ENCODE measurements around the gene SERPINA3.
"Not testable (repeated sequence)": the region's sequence is repeated elsewhere in the genome, so short reads cannot be mapped to it uniquely, and the experiment has no call there.

The SERPINA3 gene

DNA sequence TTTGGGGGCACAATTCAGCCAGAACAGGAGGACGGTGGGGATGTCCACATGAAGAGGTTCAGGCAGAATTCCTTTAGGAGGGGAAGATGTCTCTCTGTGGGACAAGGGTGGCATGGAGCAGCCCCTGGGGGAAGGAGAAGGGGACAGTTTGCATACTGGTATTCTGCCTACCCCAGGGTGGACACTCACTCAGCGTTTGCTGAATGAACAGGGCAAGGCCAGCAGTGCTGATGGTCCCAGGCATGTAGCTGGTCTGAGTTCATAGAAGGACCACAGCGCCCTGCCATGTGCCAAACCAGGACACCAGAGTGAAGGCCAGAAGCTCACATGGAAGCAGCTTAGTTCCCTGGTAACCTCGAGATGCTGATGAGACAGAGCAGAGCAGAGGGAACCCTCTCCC, 25.6 kb upstream of the SERPINA3 start:
- DNase-seq = no peak

GRCh38 chr14:94588311-94588710, 23.9 kb upstream of the SERPINA3 start:
- DNase-seq = no peak

DNA sequence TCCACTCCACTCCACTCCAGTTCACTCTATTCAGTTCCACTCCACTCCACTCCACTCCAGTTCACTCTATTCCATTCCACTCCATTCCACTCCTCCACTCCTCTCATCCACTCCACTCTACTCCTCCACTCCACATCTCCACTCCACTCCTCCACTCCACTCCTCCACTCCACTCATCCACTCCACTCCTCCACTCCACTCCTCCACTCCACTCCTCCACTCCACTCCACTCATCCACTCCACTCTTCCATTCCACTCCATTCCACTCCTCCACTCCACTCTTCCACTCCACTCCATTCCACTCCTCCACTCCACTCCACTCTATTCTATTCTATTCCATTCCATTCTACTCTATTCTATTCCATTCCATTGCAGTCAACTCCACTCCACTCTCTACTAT, 21.1 kb upstream of the SERPINA3 start:
- DNase-seq = no peak

- DNase-seq = no peak
Observed at GRCh38 chr14:94591871-94592270, 20.3 kb upstream of the SERPINA3 start.

DNA sequence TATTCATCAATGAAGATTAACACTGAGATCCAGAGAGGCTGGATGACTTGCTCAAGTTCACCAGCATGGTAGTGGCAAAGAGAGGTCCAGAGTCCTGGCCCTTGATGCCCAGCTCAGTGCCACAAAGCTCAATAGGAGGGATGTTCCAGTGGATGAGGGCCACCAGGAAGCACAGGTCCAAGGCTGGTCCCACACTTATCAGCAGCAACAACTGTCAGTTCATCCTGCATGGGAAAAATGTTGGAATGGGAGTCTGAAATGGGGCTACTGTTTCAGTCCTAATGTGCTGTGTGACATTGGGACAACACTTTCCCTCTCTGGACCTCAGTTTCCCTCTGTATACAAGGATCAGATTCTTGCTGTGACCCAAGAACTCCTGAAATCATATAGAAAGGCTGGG, 19.7 kb upstream of the SERPINA3 start:
- no peak for DNase-seq

DNA sequence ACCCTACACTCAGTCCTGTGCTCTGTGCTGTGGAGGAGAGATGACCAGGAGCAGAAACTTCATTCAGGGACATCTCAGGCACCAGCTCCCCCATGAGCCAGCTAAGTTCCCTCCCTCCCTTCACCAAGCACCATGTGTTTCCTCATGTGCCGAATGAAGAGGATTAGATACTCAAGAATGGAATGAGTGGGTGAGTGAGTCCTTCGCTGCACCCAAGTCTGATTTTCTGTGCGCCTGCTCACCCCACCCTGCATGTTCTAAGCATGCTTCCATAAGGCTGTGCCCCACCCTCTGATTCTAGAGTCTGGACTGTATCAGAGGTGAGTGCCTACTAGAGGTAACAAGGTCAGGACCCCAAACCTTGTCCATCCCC, 18.8 kb upstream of the SERPINA3 start:
- DNase-seq = no peak

- DNase-seq = no peak
Observed at GRCh38 chr14:94593749-94594431, 18.3 kb upstream of the SERPINA3 start.

GRCh38 chr14:94594441-94594840, 17.8 kb upstream of the SERPINA3 start:
- DNase-seq = no peak

GRCh38 chr14:94595912-94596311, 16.3 kb upstream of the SERPINA3 start:
- no peak for DNase-seq

GRCh38 chr14:94596361-94596760, 15.8 kb upstream of the SERPINA3 start:
- DNase-seq = no peak

- DNase-seq = no peak
Observed at GRCh38 chr14:94597788-94598187, 14.4 kb upstream of the SERPINA3 start.

GRCh38 chr14:94598506-94598815, 13.7 kb upstream of the SERPINA3 start:
- no peak for DNase-seq

GRCh38 chr14:94598816-94599655, 13.2 kb upstream of the SERPINA3 start:
- DNase-seq = no peak

GRCh38 chr14:94599656-94600004, 12.6 kb upstream of the SERPINA3 start:
- DNase-seq = no peak

GRCh38 chr14:94600148-94600545, 12.0 kb upstream of the SERPINA3 start:
- no peak for DNase-seq

GRCh38 chr14:94601884-94602391, 10.3 kb upstream of the SERPINA3 start:
- no peak for DNase-seq

GRCh38 chr14:94602722-94603121, 9.5 kb upstream of the SERPINA3 start:
- DNase-seq = no peak

GRCh38 chr14:94605361-94605760, 6.8 kb upstream of the SERPINA3 start:
- no peak for DNase-seq

DNA sequence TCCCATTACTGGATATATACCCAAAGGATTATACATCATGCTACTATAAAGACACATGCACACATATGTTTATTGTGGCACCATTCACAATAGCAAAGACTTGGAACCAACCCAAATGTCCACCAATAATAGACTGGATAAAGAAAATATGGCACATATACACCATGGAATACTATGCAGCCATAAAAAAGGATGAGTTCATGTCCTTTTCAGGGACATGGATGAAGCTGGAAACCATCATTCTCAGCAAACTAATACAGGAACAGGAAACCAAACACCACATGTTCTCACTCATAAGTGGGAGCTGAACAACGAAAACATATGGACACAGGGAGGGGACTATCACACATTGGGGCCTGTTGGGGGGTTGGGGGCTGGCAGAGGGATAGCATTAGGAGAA, 3.2 kb upstream of the SERPINA3 start:
- not testable (repeated sequence) for DNase-seq

GRCh38 chr14:94611179-94611578, 1.0 kb upstream of the SERPINA3 start:
- DNase-seq = no peak

DNA sequence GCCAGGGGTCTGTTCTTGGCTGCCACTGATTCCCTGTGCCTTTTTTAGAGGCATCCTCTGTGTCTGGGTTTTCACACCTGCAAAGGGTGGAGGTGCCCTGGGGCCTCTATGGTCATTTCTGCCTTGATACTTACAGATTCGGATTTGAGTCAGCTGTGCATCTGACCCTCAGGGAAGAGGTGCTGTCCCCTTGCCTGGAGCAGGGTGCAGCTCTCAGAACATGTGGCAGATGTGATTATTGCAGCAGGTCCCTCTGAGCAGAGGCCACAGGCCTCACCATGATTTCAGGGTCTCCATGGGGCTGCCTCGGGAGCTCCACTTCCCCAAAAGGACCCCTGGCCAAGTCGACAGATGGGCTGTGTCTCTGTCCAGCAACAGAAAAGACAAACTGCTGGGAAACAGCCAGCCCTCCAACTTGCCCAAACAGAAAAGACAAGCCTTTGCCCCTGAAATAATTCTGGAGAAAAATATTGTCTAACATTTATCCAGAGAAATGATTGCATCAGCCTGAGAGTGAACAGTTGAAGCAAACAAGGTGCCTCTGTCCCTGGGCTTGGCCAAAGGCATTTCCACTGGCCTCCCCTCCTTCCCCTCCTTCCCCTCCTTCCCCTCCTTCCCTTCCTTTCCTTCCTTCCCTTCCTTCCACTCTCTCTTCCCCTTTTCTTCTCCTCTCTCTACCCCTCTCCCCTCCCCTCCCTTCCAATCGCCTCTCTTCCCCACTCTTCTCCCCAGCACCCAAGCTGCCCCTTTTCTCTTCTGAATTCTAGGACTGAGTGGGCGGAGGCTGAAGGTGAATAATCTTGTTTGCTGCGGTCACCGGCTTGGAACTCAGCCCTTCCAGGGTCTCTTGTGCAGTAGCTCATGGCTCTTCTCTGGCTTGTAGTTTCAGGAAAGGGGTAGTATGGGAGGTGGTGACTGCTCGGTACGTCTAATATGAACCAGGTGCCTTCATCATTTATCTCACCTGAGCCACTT, 676 bp downstream of the SERPINA3 start:
- DNase-seq = no peak

DNA sequence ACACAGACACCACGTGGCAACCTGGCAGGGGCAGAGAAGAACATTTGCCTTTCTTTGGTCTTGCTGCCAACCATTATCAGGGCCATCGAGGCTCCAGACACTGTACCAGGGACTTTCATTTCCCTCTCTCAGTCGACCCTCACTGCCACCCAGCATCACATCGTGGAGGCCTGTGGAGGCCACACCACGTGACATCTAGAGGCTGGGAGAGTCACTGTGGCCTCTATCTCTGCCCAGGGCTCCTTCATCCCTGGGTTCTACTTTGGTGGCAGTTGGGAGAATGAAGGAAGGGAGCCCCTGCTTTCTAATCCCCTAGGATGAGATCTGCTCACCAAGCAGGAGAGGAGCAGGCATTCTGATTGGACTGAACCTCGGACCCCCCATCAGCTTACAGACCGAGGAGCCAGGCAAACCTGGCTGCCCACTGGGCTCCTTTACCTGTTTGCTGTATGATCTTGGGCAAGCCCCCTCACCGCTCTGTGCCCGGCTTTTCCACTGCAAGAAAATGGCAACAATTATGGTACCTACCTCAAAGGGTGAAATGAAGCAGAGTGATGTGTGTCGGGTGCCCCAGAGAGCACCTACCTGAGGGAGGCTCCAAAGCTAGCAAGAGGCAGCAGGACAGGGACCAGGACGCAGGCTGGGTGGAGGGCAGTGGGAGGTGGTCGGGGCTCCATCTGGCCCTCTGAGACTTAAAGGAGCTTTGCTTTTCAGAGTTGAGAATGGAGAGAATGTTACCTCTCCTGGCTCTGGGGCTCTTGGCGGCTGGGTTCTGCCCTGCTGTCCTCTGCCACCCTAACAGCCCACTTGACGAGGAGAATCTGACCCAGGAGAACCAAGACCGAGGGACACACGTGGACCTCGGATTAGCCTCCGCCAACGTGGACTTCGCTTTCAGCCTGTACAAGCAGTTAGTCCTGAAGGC, 1.8 kb downstream of the SERPINA3 start:
- no peak for DNase-seq
